Endothelial cell of umbilical vein (primary cell): ENCODE data around the gene ZBTB33. TPM values are rescaled to one million over a fixed set of nuclear protein-coding genes. Genes with fewer than 3 reads are reported as not detected.

Experiments used
- Bru-seq: library from RNA; stranded (reverse); fragments of 400-500 nt; gene quantifications from one replicate; lab custom pipeline; 2021; lab: Mats Ljungman, UMichigan
- BruChase-seq, 2 experiments: library from RNA; stranded (reverse); fragments of 400-500 nt; gene quantifications; one replicate each; lab custom pipeline; 2021; lab: Mats Ljungman, UMichigan
- BruUV-seq: library from RNA; stranded (reverse); fragments of 400-500 nt; replicated peaks from 2 replicates; lab custom pipeline; 2021; lab: Mats Ljungman, UMichigan
- CTCF ChIA-PET: fragments of 300-600, 350-600 bp; sonication (Branson Sonifier 250); formaldehyde crosslinking; loops from one replicate; lab custom pipeline; 2021; ENCODE audit warnings: antibody characterized with exemption, inconsistent platforms; lab: Charles Lee
- POLR2A ChIA-PET: fragments of 300-600, 350-600 bp; sonication (Branson Sonifier 250); formaldehyde crosslinking; loops from one replicate; lab custom pipeline; 2021; ENCODE audit warnings: antibody characterized with exemption, inconsistent platforms; lab: Charles Lee
- DNase-seq: peaks from one replicate; pipeline ENCODE4 v3.0.0-alpha.2; 2011; ENCODE audit warnings: low read depth, low spot score
- FAIRE-seq: peaks from 2 replicates; lab custom pipeline; 2011; peaks lifted over from hg19 to GRCh38; lab: Jason Lieb, UNC
- H2AFZ ChIP-seq: 2 replicates; pipeline ENCODE4 v1.6.0; 2012; ENCODE audit warnings: low read depth, low read length, control low read depth, inconsistent platforms
- H3K27ac ChIP-seq: 2 replicates; pipeline ENCODE4 v1.5.1; 2011; ENCODE audit warnings: low read depth, mild to moderate bottlenecking, control low read depth, low read length, moderate library complexity; ENCODE audit not compliant: insufficient read depth
- H3K27me3 ChIP-seq, 2 experiments: 2 replicates each; pipeline versions ENCODE4 v1.6.0 to v1.6.1; 2011; ENCODE audit warnings: low read length in 2 of 2, mixed read lengths in 1 of 2; ENCODE audit not compliant: control insufficient read depth in 2 of 2, insufficient read depth in 2 of 2
- H3K36me3 ChIP-seq, 2 experiments: 2 replicates in 1 of 2; 3 replicates in 1 of 2; pipeline ENCODE4 v1.5.1; 2011; ENCODE audit warnings: low read length in 2 of 2, mild to moderate bottlenecking in 1 of 2, moderate library complexity in 1 of 2; ENCODE audit not compliant: control insufficient read depth in 2 of 2, insufficient read depth in 2 of 2; ENCODE audit errors: extremely low read depth in 1 of 2
- H3K4me1 ChIP-seq: 3 replicates; pipeline ENCODE4 v1.5.1; 2011; ENCODE audit warnings: mild to moderate bottlenecking, low read length; ENCODE audit not compliant: control insufficient read depth, insufficient read depth; ENCODE audit errors: extremely low read depth
- H3K4me2 ChIP-seq: 2 replicates; pipeline ENCODE4 v1.6.1; 2011; ENCODE audit warnings: low read length, control low read depth, mixed read lengths; ENCODE audit not compliant: insufficient read depth
- H3K4me3 ChIP-seq, 3 experiments: fragments of 200-600 bp in 1 of 3; sonication (generic), shearing (Covaris generic) in 1 of 3; replicated peaks in 1 of 3; 2 replicates each; pipeline ENCODE4 v1.5.1; 2011 to 2016; ENCODE audit warnings: control low read depth in 3 of 3, low read length in 3 of 3, mild to moderate bottlenecking in 2 of 3, inconsistent platforms in 1 of 3, low read depth in 1 of 3, moderate library complexity in 1 of 3; ENCODE audit not compliant: insufficient read depth in 1 of 3
- H3K79me2 ChIP-seq: 2 replicates; pipeline ENCODE4 v1.6.0; 2012; ENCODE audit warnings: low read length, inconsistent platforms; ENCODE audit not compliant: control insufficient read depth, insufficient read depth
- H3K9ac ChIP-seq: replicated peaks from 2 replicates; pipeline ENCODE3; 2011; ENCODE audit warnings: low read length, control low read depth; ENCODE audit not compliant: insufficient read depth; ENCODE audit errors: extremely low read depth
- H3K9me1 ChIP-seq: replicated peaks from 3 replicates; pipeline ENCODE4 v1.6.0; 2011; ENCODE audit warnings: mild to moderate bottlenecking, low read length; ENCODE audit not compliant: control insufficient read depth, insufficient read depth; ENCODE audit errors: extremely low read depth
- H3K9me3 ChIP-seq: replicated peaks from 2 replicates; pipeline ENCODE4 v1.5.1; 2012; ENCODE audit warnings: low read length, inconsistent platforms; ENCODE audit not compliant: control insufficient read depth, insufficient read depth
- H4K20me1 ChIP-seq: replicated peaks from 2 replicates; pipeline ENCODE3; 2011; ENCODE audit warnings: mild to moderate bottlenecking, low read length; ENCODE audit not compliant: control insufficient read depth, insufficient read depth; ENCODE audit errors: extremely low read depth
- GATA2 ChIP-seq: IDR thresholded peaks from 2 replicates; pipeline ENCODE4 v1.7.0; 2011; ENCODE audit warnings: low read depth, mild to moderate bottlenecking, moderate library complexity, mixed read lengths, low read length; ENCODE audit not compliant: insufficient read length, insufficient read depth
- JUN ChIP-seq: IDR thresholded peaks from 2 replicates; pipeline ENCODE4 v1.6.1; 2011; ENCODE audit warnings: borderline replicate concordance, low read depth; ENCODE audit not compliant: insufficient read length, insufficient read depth
- POLR2AphosphoS5 ChIP-seq: IDR thresholded peaks from 2 replicates; pipeline ENCODE4 v1.6.1; 2012; ENCODE audit warnings: low read depth, mild to moderate bottlenecking, control low read depth, low read length, moderate library complexity; ENCODE audit not compliant: insufficient read depth
- dilution Hi-C: fragments of 300-500 bp; cut with MboI; formaldehyde crosslinking; loops from one replicate; pipeline ENCODE4 v1.15.0; 2019; ENCODE audit warnings: low sequenced_read_pairs; ENCODE audit not compliant: extremely low pct_ligation_motif_present
- intact Hi-C: fragments of 100-400 bp; cut with micrococcal nuclease; formaldehyde crosslinking; loops from one replicate; pipeline ENCODE4 v1.10.0; 2022
- long read RNA-seq: library from polyadenylated mRNA; stranded (forward); transcript quantifications from one replicate; pipeline ENCODE4 v2.0.0, GENCODE V29; 2021
- polyA minus RNA-seq, 3 experiments: library from RNA; depleted of rRNA, polyadenylated mRNA; stranded (reverse); fragments of >200 nt; gene quantifications; 1 replicate in 1 of 3; 2 replicates in 2 of 3; pipeline ENCODE4 v1.2.3, GENCODE V29; 2011
- polyA plus RNA-seq, 4 experiments: library from polyadenylated mRNA; depleted of rRNA in 3 of 4; stranded (reverse) in 3 of 4; unstranded in 1 of 4; fragments of >200 nt; gene quantifications; 2 replicates each; pipeline versions ENCODE4 v1.2.1 to v1.2.3, GENCODE V29; 2011 to 2012; ENCODE audit warnings: missing spikeins in 1 of 4
- total RNA-seq: library from RNA; stranded (reverse); gene quantifications from 2 replicates; pipeline ENCODE4 v1.2.3, GENCODE V29; 2021
- TF ChIP-seq, protein P1 (sequence below), 2 donors: IDR thresholded peaks; 1 replicate in 1 of 2; 2 replicates in 1 of 2; pipeline ENCODE4 v1.5.1; 2011; ENCODE audit warnings: low read length in 2 of 2, mild to moderate bottlenecking in 2 of 2, moderate library complexity in 2 of 2, control low read depth in 1 of 2, inconsistent platforms in 1 of 2, low read depth in 1 of 2; ENCODE audit not compliant: insufficient read depth in 1 of 2; ENCODE audit errors: extremely low read depth in 1 of 2

ZBTB33 gene, protein sequence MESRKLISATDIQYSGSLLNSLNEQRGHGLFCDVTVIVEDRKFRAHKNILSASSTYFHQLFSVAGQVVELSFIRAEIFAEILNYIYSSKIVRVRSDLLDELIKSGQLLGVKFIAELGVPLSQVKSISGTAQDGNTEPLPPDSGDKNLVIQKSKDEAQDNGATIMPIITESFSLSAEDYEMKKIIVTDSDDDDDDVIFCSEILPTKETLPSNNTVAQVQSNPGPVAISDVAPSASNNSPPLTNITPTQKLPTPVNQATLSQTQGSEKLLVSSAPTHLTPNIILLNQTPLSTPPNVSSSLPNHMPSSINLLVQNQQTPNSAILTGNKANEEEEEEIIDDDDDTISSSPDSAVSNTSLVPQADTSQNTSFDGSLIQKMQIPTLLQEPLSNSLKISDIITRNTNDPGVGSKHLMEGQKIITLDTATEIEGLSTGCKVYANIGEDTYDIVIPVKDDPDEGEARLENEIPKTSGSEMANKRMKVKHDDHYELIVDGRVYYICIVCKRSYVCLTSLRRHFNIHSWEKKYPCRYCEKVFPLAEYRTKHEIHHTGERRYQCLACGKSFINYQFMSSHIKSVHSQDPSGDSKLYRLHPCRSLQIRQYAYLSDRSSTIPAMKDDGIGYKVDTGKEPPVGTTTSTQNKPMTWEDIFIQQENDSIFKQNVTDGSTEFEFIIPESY
- total RNA-seq (16.3 and 16.6 TPM in 2 replicates), polyA plus RNA-seq (2.4 and 3.7 TPM in 2 replicates), polyA minus RNA-seq (10.0 and 12.0 TPM in 2 replicates), Bru-seq, nascent RNA (percentile 85 among the genes with signal in this experiment), BruChase-seq, experiment 1, labeled RNA remaining after a 6-hour chase (percentile 87 among the genes with signal in this experiment), BruChase-seq, experiment 2, labeled RNA remaining after a 2-hour chase (percentile 98 among the genes with signal in this experiment)
- polyA plus RNA-seq (2011; cell fraction: cytosol; rRNA removed), result 3.9 and 4.0 TPM in 2 replicates
- 3.8 and 4.0 TPM in 2 replicates for polyA plus RNA-seq (2011; cell fraction: nucleus; rRNA removed)
- polyA plus RNA-seq (2012), result 12.7 and 15.6 TPM in 2 replicates
- polyA minus RNA-seq (2011; cell fraction: cytosol; rRNA and poly(A)+ RNA removed), result 14.4 TPM
- polyA minus RNA-seq (2011; cell fraction: nucleus; rRNA and poly(A)+ RNA removed), result 8.4 and 14.2 TPM in 2 replicates
- long read RNA-seq, full-length matches to known transcripts, result 16 of 19 reads
- long read RNA-seq, partial matches to known transcripts, result 1 of 19 reads
- long read RNA-seq, other reads (novel, unspliced or antisense), result 2 of 19 reads

- peaks cover 2% of the 10 kb centered on the region for H4K20me1 ChIP-seq
- H3K27me3 ChIP-seq, result peaks cover 3 to 11% of the 10 kb centered on the region in 2 experiments
- no peaks in the 10 kb centered on the region for H3K9me1 ChIP-seq
- H3K4me1 ChIP-seq, result peaks cover 11% of the 10 kb centered on the region
- peak within 1 kb of the TSS; percentile 45 for H2AFZ ChIP-seq
- BruUV-seq, result no TSS peak
- H3K27ac ChIP-seq, result peak within 1 kb of the TSS; percentile 70
- ChIA-PET CTCF (interaction anchor here (0.7 to 1.5 kb wide), 6 partner anchors 37 to 236 kb away, joined by 3 to 9 read pairs (median 4); no protein-coding TSS in a partner anchor), POLR2A (no interaction called here)
- peak; percentile 38 for TF ChIP-seq POLR2AphosphoS5
- TF ChIP-seq JUN, result no peak
- TF ChIP-seq, protein P1, sequence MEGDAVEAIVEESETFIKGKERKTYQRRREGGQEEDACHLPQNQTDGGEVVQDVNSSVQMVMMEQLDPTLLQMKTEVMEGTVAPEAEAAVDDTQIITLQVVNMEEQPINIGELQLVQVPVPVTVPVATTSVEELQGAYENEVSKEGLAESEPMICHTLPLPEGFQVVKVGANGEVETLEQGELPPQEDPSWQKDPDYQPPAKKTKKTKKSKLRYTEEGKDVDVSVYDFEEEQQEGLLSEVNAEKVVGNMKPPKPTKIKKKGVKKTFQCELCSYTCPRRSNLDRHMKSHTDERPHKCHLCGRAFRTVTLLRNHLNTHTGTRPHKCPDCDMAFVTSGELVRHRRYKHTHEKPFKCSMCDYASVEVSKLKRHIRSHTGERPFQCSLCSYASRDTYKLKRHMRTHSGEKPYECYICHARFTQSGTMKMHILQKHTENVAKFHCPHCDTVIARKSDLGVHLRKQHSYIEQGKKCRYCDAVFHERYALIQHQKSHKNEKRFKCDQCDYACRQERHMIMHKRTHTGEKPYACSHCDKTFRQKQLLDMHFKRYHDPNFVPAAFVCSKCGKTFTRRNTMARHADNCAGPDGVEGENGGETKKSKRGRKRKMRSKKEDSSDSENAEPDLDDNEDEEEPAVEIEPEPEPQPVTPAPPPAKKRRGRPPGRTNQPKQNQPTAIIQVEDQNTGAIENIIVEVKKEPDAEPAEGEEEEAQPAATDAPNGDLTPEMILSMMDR (IDR thresholded peaks at IDR 0.05; ENCODE audit: extremely low read depth in 1 of 2, insufficient read depth in 1 of 2, low read depth in 1 of 2, low read length in 2 of 2), result peak; percentile 51 to 74
- TF ChIP-seq GATA2, result no peak
- DNase-seq, result peak; percentile 96
- H3K36me3 ChIP-seq, result peaks cover 2 to 5% of the 10 kb centered on the region in 2 experiments
- peak; percentile 91 for FAIRE-seq
- no peaks in the 10 kb centered on the region for H3K9me3 ChIP-seq
- H3K4me3 ChIP-seq, result peak within 1 kb of the TSS; percentile 53 to 88 (median 82)
- peaks cover 37% of the 10 kb centered on the region for H3K79me2 ChIP-seq
- H3K9ac ChIP-seq, result peak within 1 kb of the TSS; percentile 86
- H3K4me2 ChIP-seq, result peak within 1 kb of the TSS; percentile 97
- intact Hi-C loops, result loop anchor here (2.0 to 10.0 kb wide), 2 partner anchors 308 to 544 kb away; partner anchors contain the start of gene NKAP
- dilution Hi-C loops, result no loop called here
These were observed at the start of gene ZBTB33 for GRCh38 chrX:120250522-120251271. Gene ZBTB33, plus strand, starts transcription at chrX:120250812. Its CDS starts 2,604 bp downstream, at chrX:120253416.
